ENCODE data around the gene SFN.

DNA sequence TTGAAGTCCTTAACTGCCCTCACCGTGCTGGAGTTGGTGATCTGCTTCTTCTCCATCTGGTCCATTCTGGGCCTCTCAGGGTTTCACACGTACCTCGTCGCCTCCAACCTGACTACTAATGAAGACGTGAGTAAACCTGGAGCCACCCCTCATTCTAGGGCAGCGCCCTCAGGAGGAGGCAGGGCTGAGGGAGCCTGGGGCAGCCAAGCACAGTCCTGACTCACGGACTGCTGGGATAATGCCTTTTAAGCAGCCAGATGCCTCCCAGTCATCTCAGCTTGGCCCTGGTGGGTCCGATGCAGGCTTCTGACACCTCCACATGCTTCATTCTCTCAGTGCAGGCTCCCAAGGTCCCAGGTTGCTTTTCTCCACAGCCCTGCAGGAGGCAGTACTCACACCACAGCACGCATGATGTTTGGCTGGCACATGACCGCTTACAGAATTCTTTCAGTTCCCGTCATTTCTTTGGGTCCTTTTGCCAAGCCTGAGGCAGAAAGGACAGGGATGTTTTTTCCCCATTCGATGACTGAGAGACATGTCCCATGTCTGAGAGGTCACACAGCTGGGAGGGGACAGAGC lies 11.8 kb upstream of the SFN start:
- TF ChIP-seq FOXJ3 (CRISPR knock-in tag; IDR thresholded peaks at IDR 0.05; ENCODE audit: borderline replicate concordance) (no peak), CREM (CRISPR knock-in tag; IDR thresholded peaks at IDR 0.05) (no peak)
- TF ChIP-seq, protein P1, sequence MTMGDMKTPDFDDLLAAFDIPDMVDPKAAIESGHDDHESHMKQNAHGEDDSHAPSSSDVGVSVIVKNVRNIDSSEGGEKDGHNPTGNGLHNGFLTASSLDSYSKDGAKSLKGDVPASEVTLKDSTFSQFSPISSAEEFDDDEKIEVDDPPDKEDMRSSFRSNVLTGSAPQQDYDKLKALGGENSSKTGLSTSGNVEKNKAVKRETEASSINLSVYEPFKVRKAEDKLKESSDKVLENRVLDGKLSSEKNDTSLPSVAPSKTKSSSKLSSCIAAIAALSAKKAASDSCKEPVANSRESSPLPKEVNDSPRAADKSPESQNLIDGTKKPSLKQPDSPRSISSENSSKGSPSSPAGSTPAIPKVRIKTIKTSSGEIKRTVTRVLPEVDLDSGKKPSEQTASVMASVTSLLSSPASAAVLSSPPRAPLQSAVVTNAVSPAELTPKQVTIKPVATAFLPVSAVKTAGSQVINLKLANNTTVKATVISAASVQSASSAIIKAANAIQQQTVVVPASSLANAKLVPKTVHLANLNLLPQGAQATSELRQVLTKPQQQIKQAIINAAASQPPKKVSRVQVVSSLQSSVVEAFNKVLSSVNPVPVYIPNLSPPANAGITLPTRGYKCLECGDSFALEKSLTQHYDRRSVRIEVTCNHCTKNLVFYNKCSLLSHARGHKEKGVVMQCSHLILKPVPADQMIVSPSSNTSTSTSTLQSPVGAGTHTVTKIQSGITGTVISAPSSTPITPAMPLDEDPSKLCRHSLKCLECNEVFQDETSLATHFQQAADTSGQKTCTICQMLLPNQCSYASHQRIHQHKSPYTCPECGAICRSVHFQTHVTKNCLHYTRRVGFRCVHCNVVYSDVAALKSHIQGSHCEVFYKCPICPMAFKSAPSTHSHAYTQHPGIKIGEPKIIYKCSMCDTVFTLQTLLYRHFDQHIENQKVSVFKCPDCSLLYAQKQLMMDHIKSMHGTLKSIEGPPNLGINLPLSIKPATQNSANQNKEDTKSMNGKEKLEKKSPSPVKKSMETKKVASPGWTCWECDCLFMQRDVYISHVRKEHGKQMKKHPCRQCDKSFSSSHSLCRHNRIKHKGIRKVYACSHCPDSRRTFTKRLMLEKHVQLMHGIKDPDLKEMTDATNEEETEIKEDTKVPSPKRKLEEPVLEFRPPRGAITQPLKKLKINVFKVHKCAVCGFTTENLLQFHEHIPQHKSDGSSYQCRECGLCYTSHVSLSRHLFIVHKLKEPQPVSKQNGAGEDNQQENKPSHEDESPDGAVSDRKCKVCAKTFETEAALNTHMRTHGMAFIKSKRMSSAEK (CRISPR knock-in tag; IDR thresholded peaks at IDR 0.05; ENCODE audit: borderline replicate concordance): no peak
- TF ChIP-seq, protein P2, sequence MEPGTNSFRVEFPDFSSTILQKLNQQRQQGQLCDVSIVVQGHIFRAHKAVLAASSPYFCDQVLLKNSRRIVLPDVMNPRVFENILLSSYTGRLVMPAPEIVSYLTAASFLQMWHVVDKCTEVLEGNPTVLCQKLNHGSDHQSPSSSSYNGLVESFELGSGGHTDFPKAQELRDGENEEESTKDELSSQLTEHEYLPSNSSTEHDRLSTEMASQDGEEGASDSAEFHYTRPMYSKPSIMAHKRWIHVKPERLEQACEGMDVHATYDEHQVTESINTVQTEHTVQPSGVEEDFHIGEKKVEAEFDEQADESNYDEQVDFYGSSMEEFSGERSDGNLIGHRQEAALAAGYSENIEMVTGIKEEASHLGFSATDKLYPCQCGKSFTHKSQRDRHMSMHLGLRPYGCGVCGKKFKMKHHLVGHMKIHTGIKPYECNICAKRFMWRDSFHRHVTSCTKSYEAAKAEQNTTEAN (CRISPR knock-in tag; IDR thresholded peaks at IDR 0.05): no peak
- TF ChIP-seq, protein P3, sequence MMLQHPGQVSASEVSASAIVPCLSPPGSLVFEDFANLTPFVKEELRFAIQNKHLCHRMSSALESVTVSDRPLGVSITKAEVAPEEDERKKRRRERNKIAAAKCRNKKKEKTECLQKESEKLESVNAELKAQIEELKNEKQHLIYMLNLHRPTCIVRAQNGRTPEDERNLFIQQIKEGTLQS (CRISPR knock-in tag; conservative IDR thresholded peaks at IDR 0.05): no peak
- TF ChIP-seq, protein P4, sequence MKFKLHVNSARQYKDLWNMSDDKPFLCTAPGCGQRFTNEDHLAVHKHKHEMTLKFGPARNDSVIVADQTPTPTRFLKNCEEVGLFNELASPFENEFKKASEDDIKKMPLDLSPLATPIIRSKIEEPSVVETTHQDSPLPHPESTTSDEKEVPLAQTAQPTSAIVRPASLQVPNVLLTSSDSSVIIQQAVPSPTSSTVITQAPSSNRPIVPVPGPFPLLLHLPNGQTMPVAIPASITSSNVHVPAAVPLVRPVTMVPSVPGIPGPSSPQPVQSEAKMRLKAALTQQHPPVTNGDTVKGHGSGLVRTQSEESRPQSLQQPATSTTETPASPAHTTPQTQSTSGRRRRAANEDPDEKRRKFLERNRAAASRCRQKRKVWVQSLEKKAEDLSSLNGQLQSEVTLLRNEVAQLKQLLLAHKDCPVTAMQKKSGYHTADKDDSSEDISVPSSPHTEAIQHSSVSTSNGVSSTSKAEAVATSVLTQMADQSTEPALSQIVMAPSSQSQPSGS (CRISPR knock-in tag; IDR thresholded peaks at IDR 0.05; ENCODE audit: borderline replicate concordance, low read depth): no peak
- TF ChIP-seq, protein P5, sequence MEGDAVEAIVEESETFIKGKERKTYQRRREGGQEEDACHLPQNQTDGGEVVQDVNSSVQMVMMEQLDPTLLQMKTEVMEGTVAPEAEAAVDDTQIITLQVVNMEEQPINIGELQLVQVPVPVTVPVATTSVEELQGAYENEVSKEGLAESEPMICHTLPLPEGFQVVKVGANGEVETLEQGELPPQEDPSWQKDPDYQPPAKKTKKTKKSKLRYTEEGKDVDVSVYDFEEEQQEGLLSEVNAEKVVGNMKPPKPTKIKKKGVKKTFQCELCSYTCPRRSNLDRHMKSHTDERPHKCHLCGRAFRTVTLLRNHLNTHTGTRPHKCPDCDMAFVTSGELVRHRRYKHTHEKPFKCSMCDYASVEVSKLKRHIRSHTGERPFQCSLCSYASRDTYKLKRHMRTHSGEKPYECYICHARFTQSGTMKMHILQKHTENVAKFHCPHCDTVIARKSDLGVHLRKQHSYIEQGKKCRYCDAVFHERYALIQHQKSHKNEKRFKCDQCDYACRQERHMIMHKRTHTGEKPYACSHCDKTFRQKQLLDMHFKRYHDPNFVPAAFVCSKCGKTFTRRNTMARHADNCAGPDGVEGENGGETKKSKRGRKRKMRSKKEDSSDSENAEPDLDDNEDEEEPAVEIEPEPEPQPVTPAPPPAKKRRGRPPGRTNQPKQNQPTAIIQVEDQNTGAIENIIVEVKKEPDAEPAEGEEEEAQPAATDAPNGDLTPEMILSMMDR (IDR thresholded peaks at IDR 0.05): no peak

Measured in WTC11 (cell line).